Non-pigmented ciliary epithelial cell (primary cell): Measurements from ENCODE around the gene CDX1.

Experiments
- DNase-seq: peaks from one replicate; pipeline ENCODE4 v3.0.0-alpha.2; 2010; ENCODE audit warnings: low read depth

The CDX1 gene

GRCh38 chr5:150163547-150164059 lies 3.0 kb upstream of the CDX1 start:
- DNase-seq: no peak

DNA sequence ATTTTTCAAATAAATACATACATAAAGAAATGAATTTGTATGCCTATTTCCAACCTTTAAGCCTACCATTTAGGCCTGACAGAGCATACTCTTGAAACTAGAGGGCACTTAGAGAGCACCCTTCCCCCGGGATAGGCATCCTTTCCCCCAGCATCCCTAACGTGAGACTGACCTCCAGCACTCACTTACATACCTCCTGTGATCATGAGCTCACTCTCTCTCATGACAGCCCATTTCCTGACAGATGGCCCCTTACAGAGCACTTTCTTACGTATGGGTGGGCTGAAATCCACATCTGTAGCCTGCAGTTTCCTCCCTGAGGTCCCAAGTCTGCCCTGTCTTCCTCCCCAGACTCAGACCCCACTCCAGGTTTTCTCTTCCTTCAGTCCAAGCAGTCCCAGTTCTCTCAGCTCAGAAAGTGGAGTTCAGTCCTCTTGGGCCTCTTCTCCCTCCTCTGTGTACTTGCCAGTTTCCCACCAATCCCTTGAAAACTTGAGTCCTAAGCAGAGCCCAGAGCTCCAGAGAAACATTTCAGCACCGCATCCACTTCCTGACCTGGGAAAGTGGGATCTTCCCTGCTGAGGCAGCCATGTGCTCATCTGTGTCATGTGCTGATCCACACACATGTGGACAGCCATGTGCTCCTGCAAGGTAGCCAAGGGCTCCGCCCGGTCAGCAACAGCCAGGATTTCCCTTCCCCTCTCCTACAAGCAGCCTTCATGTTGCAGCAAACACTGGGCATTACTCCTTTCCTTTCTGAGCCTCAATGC lies 2.2 kb upstream of the CDX1 start:
- DNase-seq: no peak

DNA sequence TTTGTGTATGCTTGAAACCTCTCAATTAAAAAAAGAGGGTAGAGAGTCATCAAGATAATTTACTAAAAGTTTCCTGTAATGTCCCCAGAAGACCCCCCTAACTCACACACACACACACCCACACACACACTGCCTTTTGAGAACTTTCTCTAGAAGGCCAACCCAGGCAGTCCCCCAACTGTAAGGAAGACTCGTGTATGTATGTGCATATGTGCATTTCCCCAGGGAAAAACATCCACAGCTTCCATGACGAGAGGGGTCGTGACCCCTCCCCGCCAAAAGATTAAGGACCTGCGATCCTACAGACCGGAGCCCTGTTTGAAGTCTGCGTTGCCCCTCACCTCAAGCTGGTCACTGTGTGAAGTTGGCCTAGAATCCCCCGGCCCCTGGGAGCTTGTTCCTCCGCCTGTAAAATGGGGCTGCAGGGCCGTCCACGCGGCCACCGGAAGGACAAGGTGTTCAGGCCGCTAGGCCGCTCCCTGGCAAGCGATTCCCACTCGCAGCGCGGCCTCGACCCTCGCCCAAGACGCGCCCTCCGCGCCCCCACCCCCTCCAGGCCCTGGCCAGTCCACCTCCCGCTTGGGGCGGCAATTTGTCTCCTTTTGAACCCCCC lies 435 bp upstream of the CDX1 start:
- no peak for DNase-seq

GRCh38 chr5:150167512-150167850 lies 903 bp downstream of the CDX1 start:
- no peak for DNase-seq

DNA sequence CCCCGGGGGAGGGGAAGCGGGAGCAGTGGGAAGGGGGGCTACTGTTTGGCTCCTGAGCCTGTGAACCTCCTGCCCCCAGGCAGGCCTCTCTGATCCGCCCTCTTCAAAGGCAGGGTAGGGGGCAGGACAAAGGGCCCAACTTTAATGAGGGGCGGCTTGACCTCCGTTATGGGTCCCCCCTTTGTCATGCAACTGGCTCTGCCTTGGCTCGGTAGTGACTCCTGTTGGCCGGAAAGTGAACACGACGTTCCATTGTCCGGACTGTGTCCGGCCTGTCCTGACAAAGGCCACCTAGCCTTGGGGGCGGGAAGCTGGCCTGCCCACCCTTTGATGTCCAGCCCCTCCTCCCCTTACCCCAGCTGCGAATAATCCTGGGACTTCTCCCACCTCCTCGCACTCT lies 1.3 kb downstream of the CDX1 start:
- no peak for DNase-seq

- DNase-seq: no peak
Observed at GRCh38 chr5:150168864-150169263, 2.3 kb downstream of the CDX1 start.

GRCh38 chr5:150172145-150172544 lies 5.6 kb downstream of the CDX1 start:
- DNase-seq: no peak

DNA sequence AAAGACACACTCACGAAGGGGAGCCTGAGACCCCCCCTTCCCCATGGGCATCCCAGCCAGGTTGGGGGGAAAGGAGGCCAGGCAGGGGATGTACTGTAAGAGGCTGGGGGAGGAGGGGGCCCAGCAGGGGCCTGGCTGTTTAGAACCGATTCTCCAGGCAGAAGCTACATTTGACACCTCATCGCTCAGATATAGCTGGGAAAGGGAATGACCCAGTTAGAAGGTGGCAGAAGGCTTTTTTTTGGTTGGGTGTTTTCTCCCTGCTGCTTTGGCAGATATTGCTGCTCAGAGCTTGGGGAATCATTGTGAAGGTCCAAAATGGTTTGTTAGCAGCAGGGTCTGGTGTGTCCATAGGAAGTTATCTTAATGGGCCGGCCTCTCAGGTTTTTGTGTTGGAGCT lies 6.0 kb downstream of the CDX1 start:
- DNase-seq: no peak

- DNase-seq: no peak
Observed at GRCh38 chr5:150173161-150173560, 6.6 kb downstream of the CDX1 start.

DNA sequence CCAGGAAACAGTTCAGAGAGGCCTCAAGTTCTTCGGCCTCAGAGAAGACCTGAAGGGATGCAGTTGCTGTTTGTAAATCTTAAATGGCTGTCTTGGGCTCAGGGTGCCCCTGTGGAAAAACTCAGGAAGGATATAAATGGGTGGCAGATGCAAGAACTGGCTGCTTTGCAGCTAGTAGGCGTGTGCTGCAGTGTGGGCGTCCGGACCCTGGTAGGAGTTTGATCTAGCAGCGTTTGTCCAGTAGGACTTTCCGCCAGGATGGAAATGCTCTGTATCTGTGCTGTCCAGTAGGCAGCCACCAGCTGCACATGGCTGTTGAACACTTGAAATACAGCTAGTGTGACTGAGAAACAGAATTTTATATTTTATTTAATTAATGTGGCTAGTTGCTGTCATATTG lies 7.7 kb downstream of the CDX1 start:
- DNase-seq: no peak

DNA sequence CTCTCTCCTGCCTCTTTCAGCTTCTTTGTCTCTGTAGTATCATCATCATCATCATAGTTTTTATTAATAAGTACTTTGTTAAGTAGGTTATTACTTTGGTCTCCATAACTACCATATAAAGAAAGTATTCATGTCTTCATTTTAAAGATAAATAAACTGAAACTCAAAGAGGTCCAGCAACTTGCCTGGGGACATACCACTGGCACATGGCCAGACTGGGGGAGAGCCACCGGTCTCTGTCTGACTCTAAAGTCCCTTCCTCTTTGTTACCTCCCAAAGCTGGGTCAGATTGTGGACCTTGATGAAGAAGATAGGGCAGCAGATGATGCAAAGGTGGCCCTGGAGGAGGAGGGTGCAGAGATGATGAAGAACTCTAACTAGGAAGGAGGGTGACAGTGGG lies 8.5 kb downstream of the CDX1 start:
- no peak for DNase-seq

GRCh38 chr5:150175536-150175935 lies 9.0 kb downstream of the CDX1 start:
- no peak for DNase-seq

- DNase-seq: no peak
Observed at GRCh38 chr5:150176745-150177477, 10.3 kb downstream of the CDX1 start.

DNA sequence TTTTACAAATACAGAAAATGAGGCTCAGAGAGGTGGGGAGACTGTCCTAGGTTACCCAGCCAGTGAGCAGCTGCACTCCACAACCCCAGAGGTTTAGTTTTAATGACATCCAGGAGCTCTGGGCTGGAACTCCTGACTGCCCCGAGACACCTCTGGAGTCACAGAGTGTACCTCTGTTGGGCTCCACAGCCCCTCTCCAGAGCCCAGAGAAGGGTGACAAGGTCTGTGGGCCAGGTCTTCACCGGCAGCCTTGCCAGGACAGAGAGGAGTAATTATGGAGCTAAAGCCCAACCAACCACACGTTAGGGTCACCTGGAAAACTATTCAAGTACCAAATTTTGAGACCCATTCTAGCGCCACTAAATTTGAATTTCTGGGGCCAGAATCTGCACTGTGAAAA lies 11.1 kb downstream of the CDX1 start:
- DNase-seq: no peak

DNA sequence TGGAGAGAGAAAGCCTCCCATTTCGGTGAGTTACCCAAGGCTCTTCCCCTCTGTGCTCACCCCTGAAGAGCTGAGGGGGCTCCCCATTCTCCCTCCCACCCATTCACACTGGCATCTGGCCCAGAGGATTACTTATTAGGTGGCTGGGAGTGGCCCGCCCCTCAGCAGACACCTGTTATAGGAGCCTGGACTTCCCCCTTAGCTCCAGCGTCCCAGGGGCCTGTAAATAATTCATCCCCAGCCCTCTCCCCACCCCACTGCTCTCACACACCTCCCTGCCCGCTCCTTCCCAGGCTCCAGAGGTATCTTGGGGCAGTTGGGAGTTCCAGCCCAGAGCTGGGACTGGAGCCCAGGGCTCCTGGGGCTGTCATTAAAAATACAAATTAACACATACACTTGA lies 11.7 kb downstream of the CDX1 start:
- DNase-seq: no peak

DNA sequence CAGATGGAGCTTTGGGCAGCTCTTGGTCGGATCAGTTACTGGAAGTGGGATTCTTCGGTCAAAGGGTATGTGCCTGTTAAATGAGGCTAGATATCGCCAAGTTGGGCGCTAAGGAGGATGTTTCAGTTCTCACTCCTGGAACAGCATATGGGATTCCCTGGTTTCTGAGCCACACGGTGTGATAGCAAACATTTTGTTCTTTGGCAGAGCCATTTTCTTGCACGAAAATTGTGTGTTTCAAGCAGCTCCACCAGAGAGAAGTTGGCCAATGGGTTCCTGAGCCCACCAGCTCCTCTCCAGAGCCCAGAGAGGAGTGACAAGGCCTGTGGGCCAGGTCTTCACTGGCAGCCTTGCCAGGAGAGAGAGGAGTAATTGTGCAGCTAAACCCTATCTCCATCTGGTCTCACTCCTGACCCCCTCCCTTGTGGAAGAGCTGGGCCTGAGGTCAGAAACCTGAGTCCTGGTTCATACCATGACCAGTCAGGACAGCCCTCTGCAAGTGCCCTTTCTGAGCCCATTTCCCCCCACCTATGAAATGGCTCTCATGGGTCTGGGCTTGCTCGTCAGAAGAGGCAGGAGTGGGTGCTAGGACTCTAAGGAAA lies 12.5 kb downstream of the CDX1 start:
- no peak for DNase-seq

DNA sequence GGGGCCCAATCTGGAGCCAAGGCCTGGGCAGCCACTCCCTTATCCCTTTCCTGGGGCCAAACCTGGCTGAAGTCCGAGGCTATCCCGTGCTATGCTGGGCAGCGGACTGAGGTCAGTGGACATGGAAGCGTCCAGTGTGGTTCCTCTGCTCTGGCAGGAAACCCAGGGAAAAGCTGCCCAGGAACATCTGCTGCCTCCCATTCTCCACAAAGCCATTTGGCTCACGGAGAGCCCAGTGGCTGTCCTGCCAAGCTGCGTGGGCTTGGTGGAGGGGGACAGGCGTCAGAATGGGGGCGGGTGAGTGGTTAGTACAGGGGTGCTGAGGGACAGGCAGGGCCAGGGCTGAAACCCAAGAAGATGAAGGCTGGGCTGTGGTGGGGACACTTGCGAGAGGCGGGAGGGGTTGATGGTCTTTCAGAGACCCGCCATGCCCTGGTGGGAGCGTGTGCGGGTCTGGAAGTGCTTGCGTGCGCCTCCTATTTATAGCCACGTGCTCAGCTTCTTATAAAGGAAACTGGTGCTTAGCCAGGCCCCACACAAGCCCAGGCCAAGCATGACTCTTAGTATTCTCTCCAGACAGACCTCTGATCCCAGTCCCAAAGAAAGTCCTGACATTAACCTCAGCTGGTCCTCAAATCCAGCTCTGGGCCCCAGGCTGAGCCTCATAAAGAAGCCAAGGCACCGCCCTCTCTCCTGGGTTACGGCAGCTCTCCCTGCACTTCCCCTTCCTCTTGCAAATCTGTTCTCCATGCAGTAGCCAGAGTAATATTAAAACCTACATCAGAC lies 13.9 kb downstream of the CDX1 start:
- no peak for DNase-seq

GRCh38 chr5:150181027-150181426 lies 14.4 kb downstream of the CDX1 start:
- DNase-seq: no peak

DNA sequence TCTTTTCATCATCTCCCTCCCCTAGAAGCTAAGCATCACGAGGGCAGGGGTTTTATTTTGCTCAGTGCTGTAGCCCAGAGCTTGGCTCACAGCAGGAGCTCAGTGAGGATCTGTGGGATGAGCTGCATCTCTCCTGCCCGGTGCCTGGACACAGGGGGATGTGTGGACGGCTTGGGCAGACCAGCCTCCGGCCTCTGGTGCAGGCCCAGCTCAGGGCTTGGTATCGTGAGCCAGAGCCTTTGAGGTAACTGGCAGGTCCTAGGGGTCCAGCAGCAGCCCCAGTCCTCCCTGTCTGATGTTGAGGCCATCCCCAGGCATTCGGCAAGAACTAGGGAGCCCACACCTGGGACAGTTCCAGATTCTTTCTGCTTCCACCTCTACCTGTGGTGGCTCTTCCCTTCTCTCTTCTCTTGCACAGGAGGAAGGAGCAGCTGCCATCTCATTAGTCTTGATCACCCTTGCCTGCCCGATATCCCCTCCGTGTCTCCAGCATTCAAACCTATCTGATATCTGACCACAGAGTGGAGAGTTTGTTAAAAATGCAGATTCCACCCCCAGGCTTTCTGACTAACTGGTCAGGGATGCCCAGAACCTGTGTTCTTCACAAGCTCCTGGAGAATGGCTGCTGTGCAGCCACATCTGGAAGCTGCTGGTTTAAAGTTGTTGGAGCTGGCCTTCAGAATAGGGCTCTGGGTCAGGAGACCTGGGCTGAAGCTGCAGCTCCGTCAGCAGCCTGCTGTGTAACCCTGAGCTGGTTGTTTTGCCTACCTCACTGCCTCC lies 15.4 kb downstream of the CDX1 start:
- DNase-seq: no peak

GRCh38 chr5:150182774-150183173 lies 16.2 kb downstream of the CDX1 start:
- no peak for DNase-seq

DNA sequence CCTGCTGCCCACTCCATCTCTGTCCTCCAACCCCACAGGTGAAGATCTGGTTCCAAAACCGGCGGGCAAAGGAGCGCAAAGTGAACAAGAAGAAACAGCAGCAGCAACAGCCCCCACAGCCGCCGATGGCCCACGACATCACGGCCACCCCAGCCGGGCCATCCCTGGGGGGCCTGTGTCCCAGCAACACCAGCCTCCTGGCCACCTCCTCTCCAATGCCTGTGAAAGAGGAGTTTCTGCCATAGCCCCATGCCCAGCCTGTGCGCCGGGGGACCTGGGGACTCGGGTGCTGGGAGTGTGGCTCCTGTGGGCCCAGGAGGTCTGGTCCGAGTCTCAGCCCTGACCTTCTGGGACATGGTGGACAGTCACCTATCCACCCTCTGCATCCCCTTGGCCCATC lies 16.9 kb downstream of the CDX1 start:
- DNase-seq: no peak
